Heart left ventricle (tissue), 13 donors: Measurements from ENCODE around the gene LRP2.

Source experiments
- POLR2A ChIP-seq, 2 donors: fragments of 450-650 bp; IDR thresholded peaks; one replicate each; pipeline ENCODE4 v1.6.1; 2017; ENCODE audit warnings: antibody characterized with exemption in 2 of 2, mild to moderate bottlenecking in 2 of 2, moderate library complexity in 2 of 2
- TF ChIP-seq, protein P1 (sequence below), 12 donors: fragments of 200-600 bp; sonication (generic) in 4 of 12; IDR thresholded peaks; one replicate each; pipeline versions ENCODE4 v1.5.0 to v1.8.0; 2018 to 2022; ENCODE audit warnings: antibody characterized with exemption in 12 of 12, mild to moderate bottlenecking in 5 of 12
- donor health status: ischemic (EF 13 %, LVEDD 7.1; RV severe dilation, severe dysfunction).
- donor health status: DM: no; HTN: yes; CAD: no.
- donor health status: DM: no; HTN: no; CAD: no.
- donor health status: ischemic (EF 25% LVEDD 6.9; RV normal size, moderate dysfunction).
- donor health status: ischemic (EF 25% LVEDD 5.7; RV mildly dilated, moderate dysfunction).
- donor health status: ischemic (EF 35%, LVEDD 5.7; RV mildly dilated, moderate dysfunction).
- donor health status: nonischemic (EF 11% LVEDD 7.7; RV severe dilation, severe dysfunction).
- donor health status: DM: yes; HTN: yes; CAD: no.
- donor health status: PGD.
- donor health status: ischemic (EF 29% LVEDD 5.4; RV normal size, mild dysfunction).
- donor health status: nonischemic (EF 23%, LVEDD 6.1; RV moderate dilation, normal function).

GRCh38 chr2:169110916-169111315 lies 251.4 kb downstream of the LRP2 start:
- TF ChIP-seq POLR2A (IDR thresholded peaks at IDR 0.05): no peak
- TF ChIP-seq, protein P1, sequence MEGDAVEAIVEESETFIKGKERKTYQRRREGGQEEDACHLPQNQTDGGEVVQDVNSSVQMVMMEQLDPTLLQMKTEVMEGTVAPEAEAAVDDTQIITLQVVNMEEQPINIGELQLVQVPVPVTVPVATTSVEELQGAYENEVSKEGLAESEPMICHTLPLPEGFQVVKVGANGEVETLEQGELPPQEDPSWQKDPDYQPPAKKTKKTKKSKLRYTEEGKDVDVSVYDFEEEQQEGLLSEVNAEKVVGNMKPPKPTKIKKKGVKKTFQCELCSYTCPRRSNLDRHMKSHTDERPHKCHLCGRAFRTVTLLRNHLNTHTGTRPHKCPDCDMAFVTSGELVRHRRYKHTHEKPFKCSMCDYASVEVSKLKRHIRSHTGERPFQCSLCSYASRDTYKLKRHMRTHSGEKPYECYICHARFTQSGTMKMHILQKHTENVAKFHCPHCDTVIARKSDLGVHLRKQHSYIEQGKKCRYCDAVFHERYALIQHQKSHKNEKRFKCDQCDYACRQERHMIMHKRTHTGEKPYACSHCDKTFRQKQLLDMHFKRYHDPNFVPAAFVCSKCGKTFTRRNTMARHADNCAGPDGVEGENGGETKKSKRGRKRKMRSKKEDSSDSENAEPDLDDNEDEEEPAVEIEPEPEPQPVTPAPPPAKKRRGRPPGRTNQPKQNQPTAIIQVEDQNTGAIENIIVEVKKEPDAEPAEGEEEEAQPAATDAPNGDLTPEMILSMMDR (IDR thresholded peaks at IDR 0.05): no peak
